Esophagus muscularis mucosa (tissue), 4 donors: ENCODE results near the gene MID2. TPM values are rescaled to one million over a fixed set of nuclear protein-coding genes. Genes with fewer than 3 reads are reported as not detected.

Experiments used
- DNase-seq: peaks from one replicate; pipeline ENCODE4 v3.0.0-alpha.2; 2017; ENCODE audit errors: extremely low spot score
- H3K27ac ChIP-seq, 4 donors: fragments of 200-600 bp; sonication (generic); replicated peaks in 1 of 4; 1 replicate in 3 of 4; 2 replicates in 1 of 4; pipeline ENCODE4 v1.5.1; 2016 to 2019; ENCODE audit warnings: mild to moderate bottlenecking in 1 of 4
- H3K27me3 ChIP-seq, 4 donors: fragments of 200-600 bp; sonication (generic); one replicate each; pipeline versions ENCODE4 v1.5.1 to v1.6.0; 2016 to 2019
- H3K36me3 ChIP-seq, 4 donors: fragments of 200-600 bp; sonication (generic); one replicate each; pipeline ENCODE4 v1.5.1; 2016 to 2019
- H3K4me1 ChIP-seq, 4 donors: fragments of 200-600 bp; sonication (generic); one replicate each; pipeline ENCODE4 v1.5.1; 2016 to 2019
- H3K4me3 ChIP-seq, 4 donors: fragments of 200-600 bp; sonication (generic); 1 replicate in 2 of 4; 2 replicates in 2 of 4; pipeline ENCODE4 v1.5.1; 2016 to 2019; ENCODE audit warnings: mild to moderate bottlenecking in 4 of 4, moderate library complexity in 1 of 4
- H3K9me3 ChIP-seq, 4 donors: fragments of 200-600 bp; sonication (generic); 1 replicate in 3 of 4; 2 replicates in 1 of 4; pipeline ENCODE4 v1.5.1; 2016 to 2019
- EP300 ChIP-seq: sonication (generic); formaldehyde crosslinking; IDR thresholded peaks from one replicate; pipeline ENCODE4 v1.6.1; 2017; ENCODE audit warnings: antibody characterized with exemption
- POLR2A ChIP-seq: fragments of 450-650 bp; IDR thresholded peaks from one replicate; pipeline ENCODE4 v1.6.1; 2017; ENCODE audit warnings: antibody characterized with exemption, moderate library complexity, mild to moderate bottlenecking, low read depth
- POLR2AphosphoS5 ChIP-seq, 2 donors: sonication (generic); formaldehyde crosslinking; IDR thresholded peaks; one replicate each; pipeline ENCODE4 v1.6.1; 2017; ENCODE audit warnings: antibody characterized with exemption in 2 of 2
- WGBS: methylation state at CpG from one replicate; pipeline ENCODE4 v1.1.5; 2018; 5-methylcytosine and 5-hydroxymethylcytosine counted together
- intact Hi-C: fragments of 100-400 bp; cut with DNase I; formaldehyde crosslinking; loops from one replicate; pipeline ENCODE4 v1.15.1; 2023
- total RNA-seq, 4 donors: library from RNA; depleted of rRNA; stranded (reverse); fragments of >200 nt; gene quantifications; one replicate each; pipeline versions ENCODE4 v1.1.0 to v1.2.1, GENCODE V29; 2016
- TF ChIP-seq, protein P1 (sequence below), 3 experiments: fragments of 200-600 bp in 2 of 3; fragments of 450-650 bp in 1 of 3; sonication (generic) in 2 of 3; IDR thresholded peaks; one replicate each; pipeline ENCODE4 v1.5.1; 2017 to 2019; ENCODE audit warnings: antibody characterized with exemption in 3 of 3, mild to moderate bottlenecking in 2 of 3, moderate library complexity in 1 of 3

The MID2 gene
- total RNA-seq, 4 donors from 2014 or later, result 37.1 to 65.9 (median 52.4) TPM

DNA sequence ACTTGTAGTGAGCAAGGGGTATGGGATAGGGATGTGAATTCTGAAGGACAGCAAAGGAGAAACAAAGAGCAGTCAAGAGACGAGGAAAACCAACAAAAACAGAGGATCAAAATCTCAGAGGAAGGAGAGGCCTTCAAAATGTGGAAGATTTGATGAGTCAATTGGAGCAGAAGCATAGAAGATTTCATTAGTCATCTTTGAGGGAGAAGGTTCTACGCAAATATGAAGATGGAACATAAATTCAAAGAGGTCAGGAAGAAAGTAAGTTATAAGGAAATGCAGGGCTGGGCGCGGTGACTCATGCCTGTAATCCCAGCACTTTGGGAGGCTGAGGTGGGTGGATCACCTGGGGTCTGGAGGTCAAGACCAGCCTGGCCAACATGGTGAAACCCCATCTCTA lies 35.4 kb downstream of the MID2 start:
- no peaks in the 10 kb centered on the region for H3K27me3 ChIP-seq
- DNase-seq, result no peak
- no peaks in the 10 kb centered on the region for H3K9me3 ChIP-seq
- 85% methylated on average over 4 of the region's 4 CpGs for WGBS
- no peak overlapping the region for H3K27ac ChIP-seq
- H3K4me3 ChIP-seq, result no peak overlapping the region
- no peaks in the 10 kb centered on the region for H3K4me1 ChIP-seq
- intact Hi-C loops, result no loop called here
- TF ChIP-seq, protein P1, sequence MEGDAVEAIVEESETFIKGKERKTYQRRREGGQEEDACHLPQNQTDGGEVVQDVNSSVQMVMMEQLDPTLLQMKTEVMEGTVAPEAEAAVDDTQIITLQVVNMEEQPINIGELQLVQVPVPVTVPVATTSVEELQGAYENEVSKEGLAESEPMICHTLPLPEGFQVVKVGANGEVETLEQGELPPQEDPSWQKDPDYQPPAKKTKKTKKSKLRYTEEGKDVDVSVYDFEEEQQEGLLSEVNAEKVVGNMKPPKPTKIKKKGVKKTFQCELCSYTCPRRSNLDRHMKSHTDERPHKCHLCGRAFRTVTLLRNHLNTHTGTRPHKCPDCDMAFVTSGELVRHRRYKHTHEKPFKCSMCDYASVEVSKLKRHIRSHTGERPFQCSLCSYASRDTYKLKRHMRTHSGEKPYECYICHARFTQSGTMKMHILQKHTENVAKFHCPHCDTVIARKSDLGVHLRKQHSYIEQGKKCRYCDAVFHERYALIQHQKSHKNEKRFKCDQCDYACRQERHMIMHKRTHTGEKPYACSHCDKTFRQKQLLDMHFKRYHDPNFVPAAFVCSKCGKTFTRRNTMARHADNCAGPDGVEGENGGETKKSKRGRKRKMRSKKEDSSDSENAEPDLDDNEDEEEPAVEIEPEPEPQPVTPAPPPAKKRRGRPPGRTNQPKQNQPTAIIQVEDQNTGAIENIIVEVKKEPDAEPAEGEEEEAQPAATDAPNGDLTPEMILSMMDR (IDR thresholded peaks at IDR 0.05), result no peak
- no peak for TF ChIP-seq EP300
- no peak for TF ChIP-seq POLR2AphosphoS5 (IDR thresholded peaks at IDR 0.05)
- no peak for TF ChIP-seq POLR2A
- peaks cover 0 to 3% (median 0%) of the 10 kb centered on the region in 4 donors for H3K36me3 ChIP-seq

DNA sequence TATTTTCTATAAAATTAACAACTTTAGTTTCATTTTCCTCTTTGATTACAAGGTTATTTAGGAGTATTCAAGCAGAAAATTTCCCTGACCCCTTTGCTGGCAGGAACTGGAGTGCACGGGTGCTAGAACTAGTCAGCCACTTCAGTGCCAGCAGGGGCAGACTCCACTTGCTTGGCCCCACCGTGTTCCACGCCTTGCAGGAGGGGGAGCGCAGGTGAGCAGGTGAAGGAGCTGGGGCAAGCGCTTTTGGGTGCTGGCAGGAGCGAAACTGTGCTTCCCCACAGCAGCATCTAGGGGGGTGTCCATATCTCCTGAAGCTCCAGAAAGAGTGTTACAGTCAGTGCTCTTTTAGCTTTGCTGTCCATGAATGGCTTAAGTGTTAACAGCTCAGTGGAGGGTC lies 45.5 kb downstream of the MID2 start:
- Histone ChIP-seq H3K27ac (no peak overlapping the region), H3K4me1 (no peaks in the 10 kb centered on the region), H3K27me3 (no peaks in the 10 kb centered on the region), H3K36me3 (peaks cover 0 to 5% (median 0%) of the 10 kb centered on the region in 4 donors), H3K9me3 (no peaks in the 10 kb centered on the region), H3K4me3 (no peak overlapping the region)
- DNase-seq, result no peak
- intact Hi-C loops, result no loop called here
- TF ChIP-seq EP300 (no peak), POLR2AphosphoS5 (IDR thresholded peaks at IDR 0.05) (no peak), POLR2A (no peak)
- TF ChIP-seq, protein P1 (IDR thresholded peaks at IDR 0.05), result no peak
- 63% methylated on average over 6 of the region's 6 CpGs for WGBS

- Histone ChIP-seq H3K27ac (no peak overlapping the region), H3K36me3 (no peaks in the 10 kb centered on the region), H3K4me1 (no peaks in the 10 kb centered on the region), H3K27me3 (no peaks in the 10 kb centered on the region), H3K9me3 (no peaks in the 10 kb centered on the region), H3K4me3 (no peak overlapping the region)
- no peak for TF ChIP-seq POLR2AphosphoS5 (IDR thresholded peaks at IDR 0.05)
- TF ChIP-seq, protein P1 (IDR thresholded peaks at IDR 0.05), result no peak
- no peak for TF ChIP-seq POLR2A
- TF ChIP-seq EP300, result no peak
- 71% methylated on average over 5 of the region's 5 CpGs for WGBS
- DNase-seq, result no peak
- intact Hi-C loops, result no loop called here
Observed at GRCh38 chrX:107878106-107878505, 52.4 kb downstream of the MID2 start.

DNA sequence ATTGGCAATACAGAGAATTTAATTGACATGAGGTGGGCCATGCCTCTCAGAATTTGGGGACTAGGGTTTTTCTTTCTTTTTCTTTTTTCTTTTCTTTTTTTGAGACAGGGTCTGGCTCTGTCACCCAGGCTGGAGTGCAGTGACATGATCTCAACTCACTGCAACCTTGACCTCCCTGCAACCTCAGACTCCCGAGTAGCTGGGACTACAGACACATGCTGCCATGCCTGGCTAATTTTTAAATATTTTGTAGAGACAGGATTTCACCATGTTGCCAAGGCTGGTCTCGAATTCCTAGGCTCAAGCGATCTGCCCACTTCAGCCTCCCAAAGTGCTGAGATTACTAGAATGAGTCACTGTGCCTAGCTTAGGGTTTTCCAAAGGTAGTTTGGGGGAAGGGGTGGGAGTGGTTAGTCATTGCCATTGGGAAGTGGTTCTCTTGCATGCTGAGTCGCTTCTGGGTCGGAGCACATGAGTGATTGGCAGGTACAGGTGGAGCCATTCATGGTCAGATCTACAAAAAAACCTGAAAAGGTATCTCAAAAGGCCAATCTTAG lies 54.5 kb downstream of the MID2 start:
- intact Hi-C loops, result no loop called here
- Histone ChIP-seq H3K27me3 (no peaks in the 10 kb centered on the region), H3K27ac (no peak overlapping the region), H3K36me3 (no peaks in the 10 kb centered on the region), H3K4me3 (no peak overlapping the region), H3K9me3 (no peaks in the 10 kb centered on the region), H3K4me1 (no peaks in the 10 kb centered on the region)
- WGBS, result 77% methylated on average over 5 of the region's 5 CpGs
- TF ChIP-seq POLR2A (no peak), POLR2AphosphoS5 (IDR thresholded peaks at IDR 0.05) (no peak), EP300 (no peak)
- TF ChIP-seq, protein P1 (IDR thresholded peaks at IDR 0.05), result no peak
- DNase-seq, result no peak

- Histone ChIP-seq H3K27me3 (no peaks in the 10 kb centered on the region), H3K27ac (no peak overlapping the region), H3K4me3 (no peak overlapping the region), H3K4me1 (no peaks in the 10 kb centered on the region), H3K9me3 (no peaks in the 10 kb centered on the region), H3K36me3 (no peaks in the 10 kb centered on the region)
- intact Hi-C loops, result loop anchor here (5.0 to 10.0 kb wide), 3 partner anchors 109 to 899 kb away; no protein-coding TSS in a partner anchor
- TF ChIP-seq EP300 (no peak), POLR2A (no peak), POLR2AphosphoS5 (IDR thresholded peaks at IDR 0.05) (no peak)
- TF ChIP-seq, protein P1 (IDR thresholded peaks at IDR 0.05), result peak; percentile 50 to 63 (median 59)
- whole genome bisulfite sequencing, result 30% methylated on average over 4 of the region's 4 CpGs
- no peak for DNase-seq
Observed at GRCh38 chrX:107894038-107894437, 68.4 kb downstream of the MID2 start.
